SK-N-SH (cell line): ENCODE measurements around the gene PLA2G4E.

Source experiments
- CTCF ChIP-seq: fragments of 200-600 bp; sonication (generic); IDR thresholded peaks from 2 replicates; pipeline ENCODE4 v1.6.1; 2017; ENCODE audit warnings: antibody characterized with exemption, mild to moderate bottlenecking, moderate library complexity
- JUND ChIP-seq: IDR thresholded peaks from 2 replicates; pipeline ENCODE4 v1.4.0; 2012
- RFX5 ChIP-seq: IDR thresholded peaks from 2 replicates; pipeline ENCODE4 v1.6.1; 2012; ENCODE audit warnings: mild to moderate bottlenecking, improper control_type of control experiment, low read length

- TF ChIP-seq CTCF (no peak), JUND (no peak), RFX5 (no peak)
Observed at GRCh38 chr15:41954036-41954435, 66.8 kb downstream of the PLA2G4E start.
